Head of caudate nucleus (tissue), 42 donors: Measurements from ENCODE around the gene GPR42.

ENCODE experiments used
- DNase-seq, 42 donors: peaks; one replicate each; pipeline versions ENCODE4 v3.0.0 to v3.0.0-alpha.2; 2020 to 2021; ENCODE audit warnings: mixed read lengths in 7 of 42
- intact Hi-C: fragments of 100-400 bp; cut with DNase I; formaldehyde crosslinking; loops from one replicate; pipeline ENCODE4 v1.15.0; 2022

Gene GPR42, protein sequence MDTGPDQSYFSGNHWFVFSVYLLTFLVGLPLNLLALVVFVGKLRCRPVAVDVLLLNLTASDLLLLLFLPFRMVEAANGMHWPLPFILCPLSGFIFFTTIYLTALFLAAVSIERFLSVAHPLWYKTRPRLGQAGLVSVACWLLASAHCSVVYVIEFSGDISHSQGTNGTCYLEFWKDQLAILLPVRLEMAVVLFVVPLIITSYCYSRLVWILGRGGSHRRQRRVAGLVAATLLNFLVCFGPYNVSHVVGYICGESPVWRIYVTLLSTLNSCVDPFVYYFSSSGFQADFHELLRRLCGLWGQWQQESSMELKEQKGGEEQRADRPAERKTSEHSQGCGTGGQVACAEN

DNA sequence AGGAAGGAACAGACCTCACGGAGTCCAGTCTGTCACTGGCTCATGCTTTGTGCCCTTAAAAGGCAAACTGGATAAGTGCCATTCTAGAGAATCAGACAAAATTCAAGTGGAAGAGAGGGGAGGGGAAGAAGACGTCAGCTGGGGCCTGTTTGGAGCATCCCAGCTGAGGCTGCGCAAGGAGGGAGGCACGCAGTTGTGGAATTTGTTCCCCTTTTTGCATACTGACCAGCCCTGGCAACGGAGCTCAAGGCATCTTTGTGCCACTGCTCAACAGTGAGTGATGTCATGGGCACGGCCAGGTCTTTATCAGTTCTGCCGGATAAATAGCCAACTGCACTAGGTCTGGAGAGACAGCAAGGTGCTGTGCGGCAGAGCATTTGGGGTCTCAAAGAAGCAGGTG is at the start of gene GPR42:
Gene GPR42, plus strand, starts transcription at position 347 of the 400 bp plus-strand sequence. CDS start 292 bp downstream, outside the sequence.
- no peak for DNase-seq

DNA sequence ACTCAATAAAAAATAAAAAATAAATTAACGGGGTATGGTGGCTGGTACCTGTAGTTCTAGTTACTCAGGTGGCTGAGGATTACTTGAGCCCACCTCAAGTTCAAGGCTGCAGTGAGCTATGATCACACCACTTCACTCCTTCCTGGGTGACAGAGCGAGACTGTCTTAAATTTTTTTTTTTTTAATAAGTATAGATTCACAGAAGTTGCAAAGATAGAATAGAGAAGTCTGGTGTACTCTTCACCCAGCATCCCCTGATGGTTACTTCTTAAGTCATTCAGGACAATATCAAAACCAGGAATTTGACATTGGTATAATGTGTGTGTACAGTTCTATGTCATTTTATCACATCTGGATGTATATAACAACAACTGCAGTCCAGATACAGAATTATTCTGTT is 49.6 kb upstream of the GPR42 start:
- intact Hi-C loops = no loop called here
- DNase-seq = no peak

More for the DNA sequence above, at the start of gene GPR42:
- intact Hi-C loops = no loop called here

DNA sequence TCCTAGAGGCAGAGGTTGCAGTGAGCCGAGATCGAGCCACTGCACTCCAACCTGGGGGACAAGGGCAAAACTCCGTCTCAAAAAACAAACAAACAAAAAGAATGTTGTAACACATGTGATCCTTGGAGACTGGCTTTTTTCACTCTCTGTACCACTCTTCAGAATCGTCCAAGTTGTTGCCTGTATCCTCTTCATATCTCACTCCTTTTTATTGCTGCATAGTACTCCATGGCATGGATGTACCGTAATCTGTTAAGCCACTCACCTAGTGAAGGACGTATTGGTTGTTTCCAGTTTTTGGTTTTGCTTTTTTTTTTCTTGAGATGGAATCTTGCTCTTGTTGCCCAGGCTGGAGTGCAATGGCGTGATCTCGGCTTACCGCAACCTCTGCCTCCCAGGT is 48.9 kb upstream of the GPR42 start:
- intact Hi-C loops = no loop called here
- DNase-seq = no peak

DNA sequence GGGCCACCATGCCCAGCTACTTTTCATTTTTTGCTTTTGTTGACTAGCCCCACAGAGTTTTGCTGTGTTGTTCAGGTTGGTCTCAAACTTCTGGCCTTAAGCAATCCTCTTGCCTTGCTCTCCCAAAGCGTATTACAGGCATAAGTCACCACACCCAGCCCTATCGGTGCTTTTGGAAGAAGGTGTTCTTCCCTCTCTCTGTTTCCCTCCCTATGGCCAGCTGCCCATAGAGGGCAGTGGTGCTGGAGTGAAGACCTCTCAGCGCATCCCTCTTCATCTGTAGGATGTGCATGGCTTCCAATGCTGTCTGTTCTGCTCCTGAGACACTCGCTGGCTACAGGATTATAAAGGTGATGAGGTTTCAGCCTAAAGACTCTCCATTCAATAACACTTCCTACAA is 43.2 kb upstream of the GPR42 start:
- intact Hi-C loops = no loop called here
- no peak for DNase-seq

DNA sequence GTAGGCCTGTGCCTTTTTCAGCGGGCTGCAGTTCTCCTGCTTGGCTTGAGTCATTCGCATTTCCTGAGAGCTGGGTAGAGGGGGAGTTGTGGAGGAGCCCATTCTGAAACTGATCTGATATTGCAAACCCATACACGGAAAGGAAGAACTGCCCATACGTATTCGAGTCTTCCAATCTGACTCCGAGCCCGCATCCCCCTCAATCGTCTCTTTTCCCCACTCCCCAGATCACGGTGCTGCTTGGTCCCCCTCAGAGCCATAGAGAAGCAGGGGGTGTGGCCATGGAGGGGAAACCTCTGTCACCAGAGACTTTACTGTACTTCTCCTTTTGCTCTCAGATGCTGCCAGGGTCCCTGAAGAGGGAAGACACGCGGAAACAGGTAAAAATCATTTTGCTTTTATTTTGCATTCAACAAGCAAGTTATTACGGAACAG is 42.0 kb upstream of the GPR42 start, which contains the start of gene CD22:
Gene CD22, plus strand, starts transcription at position 337 of the 435 bp plus-strand sequence. CDS start 2,854 bp downstream, outside the sequence.
- intact Hi-C loops = no loop called here
- DNase-seq = no peak

DNA sequence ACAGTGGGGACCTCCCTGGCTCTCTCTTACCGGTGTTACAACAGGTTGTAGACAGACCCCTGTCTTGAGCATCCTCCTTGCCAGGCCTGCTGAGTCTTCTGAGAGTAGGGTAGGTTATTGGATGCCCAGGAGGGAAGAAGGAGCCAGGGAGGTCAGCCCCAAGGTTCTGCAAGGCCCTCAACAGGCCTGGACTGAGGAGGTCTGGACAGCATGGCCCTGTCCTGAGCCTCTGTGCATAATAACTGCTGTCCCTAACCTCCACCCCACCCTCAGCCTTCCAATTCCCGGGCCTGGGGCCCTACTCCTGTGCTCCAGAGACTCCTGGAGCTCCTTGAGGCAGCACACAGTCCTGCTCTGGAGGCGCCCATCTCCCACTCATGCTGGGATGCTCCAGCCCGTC is 41.5 kb upstream of the GPR42 start:
- DNase-seq = no peak
- intact Hi-C loops = no loop called here

DNA sequence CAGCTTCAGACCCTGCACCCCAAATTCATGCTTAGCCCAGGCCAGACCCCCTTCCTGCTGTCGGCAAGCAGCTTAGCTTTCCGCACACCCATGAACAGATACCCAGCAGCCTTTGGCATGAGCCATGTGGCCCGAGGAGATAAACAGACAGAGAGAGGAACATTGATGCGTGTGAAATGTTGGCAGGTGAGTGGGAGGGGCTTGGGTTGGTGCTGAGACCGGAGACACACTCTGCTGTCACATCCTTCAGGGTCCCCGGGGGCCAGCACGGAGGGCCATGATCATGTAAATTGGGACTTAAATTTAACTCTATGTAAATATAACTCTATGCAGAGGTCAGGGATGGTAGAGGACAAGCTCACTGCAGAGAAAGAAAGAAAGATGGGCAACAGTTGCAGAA is 40.4 kb upstream of the GPR42 start:
- no peak for DNase-seq

DNA sequence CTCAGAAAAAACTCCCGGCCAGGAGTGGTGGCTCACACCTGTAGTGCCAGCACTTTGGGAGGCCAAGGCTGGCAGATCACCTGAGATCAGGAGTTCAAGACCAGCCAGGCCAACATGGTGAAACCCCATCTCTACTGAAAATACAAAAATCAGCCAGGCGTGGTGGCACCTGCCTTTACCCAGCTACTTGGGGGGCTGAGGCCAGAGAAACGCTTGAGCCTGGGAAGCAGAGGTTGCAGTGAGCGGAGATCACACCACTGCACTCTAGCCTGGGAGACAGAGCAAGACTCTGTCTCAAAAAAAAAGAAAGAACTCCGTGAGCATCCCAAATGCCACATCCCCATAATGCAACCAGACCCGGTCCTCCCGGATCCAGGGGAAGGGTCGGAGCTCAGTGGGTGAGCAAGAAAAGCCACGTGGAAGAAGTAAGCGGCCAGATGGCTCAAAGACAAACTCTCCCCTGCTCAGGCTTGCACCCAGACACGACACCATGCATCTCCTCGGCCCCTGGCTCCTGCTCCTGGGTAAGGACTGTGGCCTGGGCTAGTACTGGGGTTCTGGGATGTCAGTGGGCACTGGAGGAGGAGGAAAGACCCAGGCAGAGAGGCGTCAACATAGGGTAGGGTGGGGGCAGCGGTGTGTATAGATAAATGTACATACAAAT is 39.2 kb upstream of the GPR42 start:
- DNase-seq = no peak
- intact Hi-C loops = no loop called here

More for the DNA sequence above, 40.4 kb upstream of the GPR42 start:
- intact Hi-C loops = no loop called here

DNA sequence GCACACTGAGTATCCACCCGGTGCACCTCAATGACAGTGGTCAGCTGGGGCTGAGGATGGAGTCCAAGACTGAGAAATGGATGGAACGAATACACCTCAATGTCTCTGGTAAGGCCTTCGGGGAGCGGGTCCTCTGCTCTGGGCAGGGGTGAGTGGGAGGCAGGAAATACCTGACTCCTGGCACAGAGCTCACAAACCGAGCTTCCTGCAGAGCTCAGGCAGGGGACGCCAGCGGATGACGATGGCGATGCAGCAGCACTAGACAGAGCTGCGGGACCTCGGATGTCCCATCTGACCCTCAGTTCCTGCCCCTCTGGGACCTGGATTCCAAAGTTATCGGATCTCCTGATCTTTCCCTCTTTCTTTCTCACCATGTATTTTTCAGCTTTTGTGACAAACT is 38.1 kb upstream of the GPR42 start:
- no peak for DNase-seq
- intact Hi-C loops = no loop called here

DNA sequence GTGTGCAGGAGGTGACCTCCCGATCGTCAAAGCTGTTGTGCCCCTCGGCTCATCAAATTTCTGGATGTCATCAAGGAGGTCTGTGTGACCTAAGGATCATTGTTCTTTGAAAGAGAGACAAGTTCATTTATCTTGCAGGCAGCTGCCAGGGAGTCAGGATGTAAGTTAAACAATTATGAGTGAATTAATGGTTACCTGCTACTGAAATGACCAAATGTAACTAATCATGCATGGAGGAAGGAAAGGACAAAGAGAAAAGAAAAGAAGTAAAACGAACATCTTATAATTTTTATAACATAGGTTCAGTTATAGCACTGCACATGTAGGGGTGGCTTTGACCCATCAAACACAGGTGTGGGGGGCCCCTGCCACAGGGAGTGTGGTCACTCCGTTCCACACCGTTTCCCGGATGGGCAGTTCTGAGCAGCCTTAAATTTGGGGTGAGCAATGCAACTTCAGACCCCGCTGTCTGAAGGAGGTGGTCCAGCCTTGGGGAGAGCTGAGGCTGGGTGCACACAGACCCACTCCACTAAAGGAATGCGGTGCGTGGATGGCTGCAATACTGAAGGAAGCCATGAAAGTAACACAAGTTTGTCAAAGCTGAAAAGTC is 36.6 kb upstream of the GPR42 start:
- no peak for DNase-seq
- intact Hi-C loops = no loop called here

DNA sequence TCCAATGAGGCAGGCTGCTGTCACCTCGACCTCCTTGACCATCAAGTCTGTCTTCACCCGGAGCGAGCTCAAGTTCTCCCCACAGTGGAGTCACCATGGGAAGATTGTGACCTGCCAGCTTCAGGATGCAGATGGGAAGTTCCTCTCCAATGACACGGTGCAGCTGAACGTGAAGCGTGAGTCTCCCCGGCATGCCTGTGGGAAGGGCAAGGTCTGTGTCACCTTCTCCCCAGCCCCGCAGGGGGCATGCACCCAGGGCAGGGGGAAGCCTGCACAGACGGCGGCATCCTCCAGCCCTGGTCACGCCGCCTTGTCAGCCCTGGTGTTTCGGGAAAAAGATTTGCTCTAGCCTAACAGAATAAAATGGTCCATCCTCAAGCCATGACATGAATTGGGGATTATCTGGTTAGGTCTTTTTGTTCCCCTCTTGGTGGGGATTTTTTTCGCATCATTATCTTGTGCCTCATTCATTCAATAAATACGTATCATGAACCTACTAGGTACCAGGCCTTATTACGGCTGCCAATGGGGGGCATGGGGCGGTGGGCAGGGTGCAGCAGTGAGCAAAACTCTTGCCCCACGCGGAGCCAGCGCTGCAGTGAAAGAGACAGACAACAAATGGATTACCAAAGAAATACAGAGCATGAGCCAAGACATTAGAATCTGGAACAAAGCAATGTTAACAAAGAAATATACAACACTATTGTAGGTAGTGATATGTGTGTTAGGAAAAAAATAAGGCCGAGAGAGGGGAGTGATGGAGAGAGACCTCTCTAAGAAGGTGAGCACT is 34.5 kb upstream of the GPR42 start:
- intact Hi-C loops = no loop called here
- DNase-seq = no peak

DNA sequence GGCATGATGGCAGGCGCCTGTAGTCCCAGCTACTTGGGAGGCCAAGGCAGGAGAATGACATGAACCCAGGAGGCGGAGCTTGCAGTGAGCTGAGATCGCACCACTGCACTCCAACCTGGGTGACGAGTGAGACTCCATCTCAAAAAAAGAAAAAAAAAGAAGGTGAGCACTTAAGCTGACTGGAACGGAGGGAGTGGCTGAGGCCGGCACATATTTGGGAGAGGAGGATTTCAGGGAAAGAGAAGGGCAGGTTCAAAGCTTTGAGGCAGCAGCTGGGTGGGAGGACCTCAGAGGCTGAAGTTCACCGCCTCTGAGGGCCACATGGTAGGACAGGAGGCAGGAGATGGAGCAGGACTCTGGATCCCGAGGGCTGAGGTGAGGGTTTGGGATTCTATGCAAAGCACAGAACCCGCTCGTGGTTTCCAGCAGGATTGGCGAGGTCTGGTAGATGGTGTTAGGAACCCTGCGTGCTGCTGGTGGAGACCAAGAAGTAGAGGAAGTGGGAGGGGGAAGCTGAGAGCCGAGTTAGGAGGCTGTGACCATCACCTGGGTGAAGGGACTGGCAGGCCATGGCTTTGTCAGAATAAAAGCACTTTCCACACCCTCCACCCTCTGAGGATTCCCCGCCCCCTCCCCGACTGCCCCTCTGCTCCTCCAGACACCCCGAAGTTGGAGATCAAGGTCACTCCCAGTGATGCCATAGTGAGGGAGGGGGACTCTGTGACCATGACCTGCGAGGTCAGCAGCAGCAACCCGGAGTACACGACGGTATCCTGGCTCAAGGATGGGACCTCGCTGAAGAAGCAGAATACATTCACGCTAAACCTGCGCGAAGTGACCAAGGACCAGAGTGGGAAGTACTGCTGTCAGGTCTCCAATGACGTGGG is 33.5 kb upstream of the GPR42 start:
- intact Hi-C loops = no loop called here
- no peak for DNase-seq

DNA sequence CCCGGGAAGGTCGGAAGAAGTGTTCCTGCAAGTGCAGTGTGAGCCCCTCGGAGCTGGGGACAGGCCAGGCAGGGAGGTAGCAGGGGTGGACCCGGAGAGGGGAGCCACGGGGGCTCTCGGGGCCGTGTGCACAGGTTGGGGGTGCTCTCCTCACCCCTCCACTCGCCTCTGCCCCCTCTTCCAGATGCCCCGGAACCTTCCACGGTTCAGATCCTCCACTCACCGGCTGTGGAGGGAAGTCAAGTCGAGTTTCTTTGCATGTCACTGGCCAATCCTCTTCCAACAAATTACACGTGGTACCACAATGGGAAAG is 32.9 kb upstream of the GPR42 start:
- intact Hi-C loops = no loop called here
- no peak for DNase-seq

DNA sequence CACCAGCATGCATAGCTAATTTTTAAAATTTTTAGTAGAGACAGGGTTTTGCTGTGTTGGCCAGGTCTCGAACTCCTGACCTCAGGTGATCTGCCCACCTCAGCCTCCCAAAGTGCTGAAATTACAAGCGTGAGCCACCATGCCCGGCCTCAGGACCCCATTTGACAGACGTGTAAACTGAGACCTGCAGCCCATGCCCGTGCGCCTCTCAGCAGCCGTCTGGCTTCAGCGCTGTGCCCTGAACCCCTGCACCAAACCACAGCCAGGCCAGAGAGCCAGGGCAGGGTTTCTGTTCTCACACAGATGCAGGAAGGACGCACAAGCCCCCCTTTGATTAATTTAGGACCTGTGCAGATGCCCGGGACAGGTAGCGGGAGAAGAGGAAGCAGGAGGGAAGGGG is 30.4 kb upstream of the GPR42 start:
- peak in 1 of 42 donors; percentile 27 for DNase-seq
- intact Hi-C loops = loop anchor here (10.0 kb wide), 1 partner anchor 124 kb away; no protein-coding TSS in a partner anchor

DNA sequence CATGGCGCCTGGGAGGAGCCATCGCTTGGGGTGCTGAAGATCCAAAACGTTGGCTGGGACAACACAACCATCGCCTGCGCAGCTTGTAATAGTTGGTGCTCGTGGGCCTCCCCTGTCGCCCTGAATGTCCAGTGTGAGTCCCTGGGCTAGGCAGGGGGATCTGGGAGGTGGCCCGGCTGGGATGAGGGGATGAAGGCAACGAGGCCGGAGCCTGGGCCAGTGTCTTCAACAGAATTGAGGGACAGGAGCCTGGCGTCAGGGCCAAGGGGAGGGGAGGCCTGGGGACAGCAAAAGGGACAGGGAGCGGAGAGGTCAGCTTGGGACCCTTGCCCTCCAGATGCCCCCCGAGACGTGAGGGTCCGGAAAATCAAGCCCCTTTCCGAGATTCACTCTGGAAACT is 29.9 kb upstream of the GPR42 start:
- DNase-seq = peak in 1 of 42 donors; percentile 20
- intact Hi-C loops = loop anchor here (10.0 kb wide), 1 partner anchor 124 kb away; no protein-coding TSS in a partner anchor

DNA sequence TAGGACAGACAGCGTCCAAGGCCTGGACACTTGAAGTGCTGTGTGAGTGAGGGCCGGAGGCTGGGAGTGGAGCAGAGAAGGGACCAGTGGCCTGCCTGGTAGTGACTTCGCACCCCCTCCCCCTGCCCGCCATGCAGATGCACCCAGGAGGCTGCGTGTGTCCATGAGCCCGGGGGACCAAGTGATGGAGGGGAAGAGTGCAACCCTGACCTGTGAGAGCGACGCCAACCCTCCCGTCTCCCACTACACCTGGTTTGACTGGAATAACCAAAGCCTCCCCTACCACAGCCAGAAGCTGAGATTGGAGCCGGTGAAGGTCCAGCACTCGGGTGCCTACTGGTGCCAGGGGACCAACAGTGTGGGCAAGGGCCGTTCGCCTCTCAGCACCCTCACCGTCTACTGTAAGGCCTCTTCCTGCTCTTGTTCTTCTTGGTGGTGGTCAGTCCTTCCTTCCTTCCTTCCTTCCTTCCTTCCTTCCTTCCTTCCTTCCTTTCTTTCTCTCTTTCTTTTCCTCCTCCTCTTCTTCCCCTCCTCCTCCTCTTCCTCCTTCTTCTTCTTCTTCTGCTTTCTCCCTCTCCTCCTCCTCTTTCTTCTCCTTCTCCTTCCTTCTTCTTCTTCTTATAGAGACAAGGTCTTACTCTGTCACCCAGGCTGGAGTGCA is 29.2 kb upstream of the GPR42 start:
- intact Hi-C loops = loop anchor here (10.0 kb wide), 1 partner anchor 123 kb away; no protein-coding TSS in a partner anchor
- DNase-seq = peak in 1 of 42 donors; percentile 25

DNA sequence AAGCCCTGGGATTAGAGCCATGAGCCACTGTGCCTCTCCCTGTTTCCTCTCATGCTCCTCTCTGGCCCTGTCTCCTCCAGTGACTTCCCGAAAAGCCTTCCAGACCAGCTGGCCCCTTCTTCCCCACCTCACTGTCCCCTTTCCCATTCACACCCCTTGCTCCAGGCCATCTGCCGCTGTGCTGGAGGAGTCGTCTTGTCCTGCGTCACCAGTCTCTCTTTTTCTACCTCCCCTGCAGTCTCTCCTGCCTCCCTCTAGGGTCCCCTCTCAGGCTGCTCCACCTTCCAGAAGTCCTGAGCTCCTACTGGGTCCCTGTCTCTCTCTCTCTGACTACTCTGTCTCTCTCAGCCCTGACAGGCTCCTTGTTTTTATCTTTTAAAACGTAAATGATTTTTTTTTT is 28.4 kb upstream of the GPR42 start:
- intact Hi-C loops = loop anchor here (10.0 kb wide), 1 partner anchor 122 kb away; no protein-coding TSS in a partner anchor
- DNase-seq = peak in 1 of 42 donors; percentile 21
